GM23248 (cell line): ENCODE data around the gene MRPL33.

Experiments
- EZH2 ChIP-seq: fragments of 200-600 bp; sonication (generic); IDR thresholded peaks from 2 replicates; pipeline ENCODE4 v1.6.1; 2018; ENCODE audit warnings: antibody characterized with exemption, mild to moderate bottlenecking; ENCODE audit not compliant: insufficient read depth, poor library complexity, severe bottlenecking
- EZH2phosphoT487 ChIP-seq: fragments of 200-600 bp; sonication (generic); IDR thresholded peaks from 2 replicates; pipeline ENCODE4 v1.6.1; 2018; ENCODE audit warnings: antibody characterized with exemption, moderate library complexity, mild to moderate bottlenecking, low read depth; ENCODE audit not compliant: insufficient read depth

GRCh38 chr2:27741673-27742072 lies 29.8 kb upstream of the MRPL33 start:
- no peak for TF ChIP-seq EZH2
- TF ChIP-seq EZH2phosphoT487 = no peak
